GM19025 (cell line): ENCODE data around the gene SGK2.
A peak's percentile ranks its signal among the peaks of the same experiment; 100 is the strongest.

ENCODE experiments used
- ATAC-seq: cut with Tn5 transposase; IDR thresholded peaks from one replicate; pipeline ENCODE4 v1.9.1; 2021; ENCODE audit warnings: mild to moderate bottlenecking, low read depth, moderate library complexity; ENCODE audit not compliant: unreplicated experiment

The SGK2 gene

GRCh38 chr20:43558412-43559146 is at the start of gene SGK2:
Gene SGK2, plus strand, starts transcription at chr20:43559027. Its CDS starts 7,469 bp downstream, at chr20:43566496.
- ATAC-seq = no peak

- ATAC-seq = no peak
These were observed 46.9 kb upstream of the SGK2 start for GRCh38 chr20:43511879-43512278.

GRCh38 chr20:43513372-43513930 is 45.4 kb upstream of the SGK2 start:
- ATAC-seq = peak; percentile 2

- peak; percentile 79 for ATAC-seq
These were observed 44.7 kb upstream of the SGK2 start for GRCh38 chr20:43513931-43514647.

GRCh38 chr20:43514648-43514999 is 44.2 kb upstream of the SGK2 start:
- ATAC-seq = peak; percentile 4

GRCh38 chr20:43515628-43516027 is 43.2 kb upstream of the SGK2 start:
- ATAC-seq = no peak

- no peak for ATAC-seq
These were observed 42.5 kb upstream of the SGK2 start for GRCh38 chr20:43516251-43516824.

- ATAC-seq = no peak
These were observed 38.7 kb upstream of the SGK2 start for GRCh38 chr20:43520074-43520630.

GRCh38 chr20:43525021-43525420 is 33.8 kb upstream of the SGK2 start:
- ATAC-seq = no peak

GRCh38 chr20:43528258-43528875 is 30.5 kb upstream of the SGK2 start:
- ATAC-seq = no peak

- ATAC-seq = no peak
These were observed 29.8 kb upstream of the SGK2 start for GRCh38 chr20:43529051-43529450.

GRCh38 chr20:43529457-43530153 is 29.2 kb upstream of the SGK2 start:
- no peak for ATAC-seq

GRCh38 chr20:43530321-43531090 is 28.3 kb upstream of the SGK2 start:
- no peak for ATAC-seq

- no peak for ATAC-seq
These were observed 27.8 kb upstream of the SGK2 start for GRCh38 chr20:43531091-43531443.

- no peak for ATAC-seq
These were observed 26.3 kb upstream of the SGK2 start for GRCh38 chr20:43532416-43533055.

- no peak for ATAC-seq
These were observed 25.8 kb upstream of the SGK2 start for GRCh38 chr20:43533060-43533459.

GRCh38 chr20:43534016-43534415 is 24.8 kb upstream of the SGK2 start:
- no peak for ATAC-seq

- ATAC-seq = no peak
These were observed 24.0 kb upstream of the SGK2 start for GRCh38 chr20:43534791-43535350.
